BLaER1 (cell line): ENCODE data around the gene CEP63.
"Not testable (repeated sequence)": the region's sequence is repeated elsewhere in the genome, so short reads cannot be mapped to it uniquely, and the experiment has no call there.

Experiments used
- H3K27ac ChIP-seq: shearing (Covaris generic); formaldehyde crosslinking; 2 replicates; pipeline ENCODE4 v1.8.1; 2022
- H3K27me3 ChIP-seq: shearing (Covaris generic); formaldehyde crosslinking; 2 replicates; pipeline ENCODE4 v1.8.1; 2022
- H3K36me3 ChIP-seq: shearing (Covaris generic); formaldehyde crosslinking; 2 replicates; pipeline ENCODE4 v1.8.1; 2022
- H3K4me1 ChIP-seq: shearing (Covaris generic); formaldehyde crosslinking; 2 replicates; pipeline ENCODE4 v1.8.1; 2022
- H3K4me2 ChIP-seq: shearing (Covaris generic); formaldehyde crosslinking; 2 replicates; pipeline ENCODE4 v1.8.1; 2022
- H3K4me3 ChIP-seq: shearing (Covaris generic); formaldehyde crosslinking; 2 replicates; pipeline ENCODE4 v1.8.1; 2022
- H3K9ac ChIP-seq: shearing (Covaris generic); formaldehyde crosslinking; 2 replicates; pipeline ENCODE4 v1.8.1; 2022
- H3K9me3 ChIP-seq: shearing (Covaris generic); formaldehyde crosslinking; 2 replicates; pipeline ENCODE4 v1.8.1; 2022
- H4K20me1 ChIP-seq: shearing (Covaris generic); formaldehyde crosslinking; 2 replicates; pipeline ENCODE4 v1.8.1; 2022
- Cebpa-rat ChIP-seq: shearing (Covaris generic); IDR thresholded peaks from 2 replicates; pipeline ENCODE4 v1.8.1; 2022

The CEP63 gene

DNA sequence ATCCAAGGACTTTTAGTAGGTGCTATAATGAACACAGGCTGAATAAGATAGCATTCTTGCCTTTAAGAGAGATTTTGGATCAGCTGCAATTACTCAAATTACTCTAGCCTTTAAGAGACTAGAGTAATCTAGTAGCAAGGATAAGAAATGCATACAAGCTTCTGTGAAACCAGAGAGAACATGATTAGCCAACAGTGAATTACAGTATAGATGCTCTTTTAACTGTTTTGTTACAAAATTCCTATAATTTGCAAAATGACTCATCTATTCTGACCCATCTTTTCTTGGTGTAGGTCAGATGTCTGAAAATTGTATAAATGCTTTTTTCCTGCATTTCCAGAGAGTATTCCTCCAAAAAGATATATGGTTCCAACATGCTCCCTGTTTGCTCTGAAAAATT lies 66.9 kb downstream of the CEP63 start:
- no peaks in the 10 kb centered on the region for H4K20me1 ChIP-seq

DNA sequence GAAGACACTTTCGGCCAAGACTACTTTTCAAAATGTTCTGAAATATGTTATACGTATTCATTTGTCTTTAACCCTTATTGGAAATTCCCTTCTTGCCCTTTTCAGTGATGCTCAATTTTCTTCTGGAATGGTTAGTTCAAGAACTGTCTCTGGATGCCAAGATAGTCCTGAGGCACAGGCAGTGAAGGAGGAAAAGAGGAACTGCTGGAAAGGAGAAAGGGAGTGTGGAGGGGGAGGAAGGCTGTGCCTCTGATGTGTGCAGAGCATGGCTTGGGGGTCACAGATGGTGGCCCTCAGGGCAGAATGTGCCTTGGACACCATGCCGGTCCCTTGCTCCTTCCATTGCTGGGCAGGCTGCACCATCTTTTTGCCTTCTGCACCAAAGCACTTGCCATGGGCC lies 73.7 kb downstream of the CEP63 start:
- Histone ChIP-seq H3K9ac (no peak overlapping the region), H3K4me2 (no peak overlapping the region), H3K9me3 (no peaks in the 10 kb centered on the region), H3K4me3 (no peak overlapping the region), H4K20me1 (no peaks in the 10 kb centered on the region), H3K4me1 (no peaks in the 10 kb centered on the region), H3K36me3 (peaks cover 54% of the 10 kb centered on the region), H3K27ac (no peak overlapping the region), H3K27me3 (no peaks in the 10 kb centered on the region)
- no peak for TF ChIP-seq Cebpa-rat

More for the DNA sequence above, 66.9 kb downstream of the CEP63 start:
- TF ChIP-seq Cebpa-rat = no peak
- H3K9ac ChIP-seq = no peak overlapping the region
- peaks cover 58% of the 10 kb centered on the region for H3K36me3 ChIP-seq
- no peak overlapping the region for H3K4me2 ChIP-seq
- no peak overlapping the region for H3K4me3 ChIP-seq
- H3K9me3 ChIP-seq = no peaks in the 10 kb centered on the region; the same call in 1 of the 2 replicates
- no peaks in the 10 kb centered on the region for H3K4me1 ChIP-seq
- H3K27me3 ChIP-seq = no peaks in the 10 kb centered on the region
- H3K27ac ChIP-seq = no peak overlapping the region

DNA sequence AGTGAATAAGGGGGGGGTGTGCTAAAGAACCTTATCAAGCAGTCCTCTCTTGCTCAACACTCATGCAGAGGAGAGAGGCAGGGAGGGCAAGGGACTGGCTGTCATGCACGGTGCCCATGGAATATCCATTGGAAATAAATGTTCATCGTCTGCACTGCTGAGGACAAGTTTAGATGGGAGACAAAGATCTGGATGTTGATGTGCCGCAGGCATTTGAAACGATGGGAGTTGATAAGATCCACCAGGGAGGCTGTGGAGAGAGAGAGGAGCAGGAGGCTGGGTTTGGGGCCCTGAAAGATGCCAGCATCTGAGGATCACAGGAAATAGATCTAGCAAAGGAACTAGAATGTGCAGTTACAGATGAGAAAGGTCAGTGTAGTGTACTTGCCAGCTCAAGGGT lies 76.2 kb downstream of the CEP63 start:
- no peak overlapping the region for H3K4me3 ChIP-seq
- no peaks in the 10 kb centered on the region for H4K20me1 ChIP-seq
- H3K36me3 ChIP-seq = peaks cover 49% of the 10 kb centered on the region
- H3K4me2 ChIP-seq = no peak overlapping the region
- H3K27me3 ChIP-seq = no peaks in the 10 kb centered on the region
- H3K27ac ChIP-seq = no peak overlapping the region
- no peak overlapping the region for H3K9ac ChIP-seq
- TF ChIP-seq Cebpa-rat = no peak
- H3K4me1 ChIP-seq = no peaks in the 10 kb centered on the region
- no peaks in the 10 kb centered on the region for H3K9me3 ChIP-seq

DNA sequence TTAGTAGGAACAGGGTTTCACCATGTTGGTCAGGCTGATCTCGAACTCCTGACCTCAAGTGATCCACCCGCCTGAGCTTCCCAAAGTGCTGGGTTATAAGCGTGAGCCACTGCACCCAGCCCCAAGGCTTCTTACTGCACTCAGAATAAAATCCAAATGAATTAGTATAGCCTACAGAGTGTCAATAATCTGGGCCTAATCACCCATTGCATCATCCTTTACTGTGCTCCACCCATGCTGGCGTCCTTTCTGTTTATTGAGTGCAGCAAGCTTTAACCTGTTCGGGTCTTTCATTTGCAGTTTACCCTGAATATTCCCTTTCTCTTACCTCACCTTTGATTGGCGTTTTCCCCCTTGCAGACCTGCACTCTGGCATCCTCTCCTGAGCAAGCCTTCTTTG lies 77.7 kb downstream of the CEP63 start:
- peaks cover 53% of the 10 kb centered on the region for H3K36me3 ChIP-seq
- no peak overlapping the region for H3K4me2 ChIP-seq
- no peaks in the 10 kb centered on the region for H3K27me3 ChIP-seq
- H3K4me1 ChIP-seq = no peaks in the 10 kb centered on the region
- H3K4me3 ChIP-seq = no peak overlapping the region
- no peak for TF ChIP-seq Cebpa-rat
- peaks cover 12% of the 10 kb centered on the region for H3K9me3 ChIP-seq
- no peak overlapping the region for H3K9ac ChIP-seq
- H4K20me1 ChIP-seq = no peaks in the 10 kb centered on the region
- H3K27ac ChIP-seq = no peak overlapping the region

DNA sequence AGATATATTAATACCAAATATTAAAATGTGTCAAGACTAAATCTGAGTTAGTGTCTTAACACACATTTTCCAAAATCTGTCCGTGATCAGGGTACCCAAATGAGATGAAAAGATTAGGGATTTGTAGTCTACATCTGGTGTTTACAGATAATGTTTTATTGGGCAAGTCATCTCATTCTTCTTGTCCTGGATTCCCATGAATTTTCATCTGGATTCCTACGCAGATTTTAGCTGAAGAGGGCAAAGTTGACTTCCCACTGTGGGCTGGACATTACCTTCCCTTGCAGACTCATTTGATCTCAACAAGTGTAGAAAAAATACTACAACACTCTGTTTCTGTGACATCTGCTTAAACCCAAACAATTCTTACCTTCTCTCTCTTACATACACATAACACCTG lies 79.1 kb downstream of the CEP63 start:
- no peak for TF ChIP-seq Cebpa-rat
- Histone ChIP-seq H3K9me3 (peaks cover 26% of the 10 kb centered on the region), H3K36me3 (peaks cover 54% of the 10 kb centered on the region), H3K27me3 (no peaks in the 10 kb centered on the region), H3K27ac (no peak overlapping the region), H3K9ac (no peak overlapping the region), H3K4me3 (no peak overlapping the region), H3K4me2 (no peak overlapping the region), H3K4me1 (no peaks in the 10 kb centered on the region), H4K20me1 (no peaks in the 10 kb centered on the region)

DNA sequence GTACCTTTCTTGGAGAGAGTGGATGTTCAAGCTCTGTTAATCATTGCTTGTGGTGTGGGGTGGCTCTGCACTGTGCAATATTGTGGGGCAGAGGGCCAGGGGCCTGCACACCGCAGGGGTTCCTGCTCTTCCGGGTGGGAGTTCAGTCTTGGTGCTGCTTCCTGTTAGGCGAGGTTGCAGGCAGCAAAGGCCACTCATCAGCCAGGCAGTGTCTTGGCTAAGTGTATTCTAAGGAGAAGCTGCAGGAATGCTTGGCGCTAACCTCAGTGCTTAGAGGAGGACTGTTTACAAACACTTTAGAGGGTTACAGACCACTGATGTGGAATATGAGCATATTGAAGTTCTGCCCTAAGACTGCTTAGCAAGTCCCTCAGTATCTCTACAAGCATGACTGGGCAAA lies 81.7 kb downstream of the CEP63 start:
- Histone ChIP-seq H3K27ac (no peak overlapping the region), H4K20me1 (no peaks in the 10 kb centered on the region)
- TF ChIP-seq Cebpa-rat = no peak

DNA sequence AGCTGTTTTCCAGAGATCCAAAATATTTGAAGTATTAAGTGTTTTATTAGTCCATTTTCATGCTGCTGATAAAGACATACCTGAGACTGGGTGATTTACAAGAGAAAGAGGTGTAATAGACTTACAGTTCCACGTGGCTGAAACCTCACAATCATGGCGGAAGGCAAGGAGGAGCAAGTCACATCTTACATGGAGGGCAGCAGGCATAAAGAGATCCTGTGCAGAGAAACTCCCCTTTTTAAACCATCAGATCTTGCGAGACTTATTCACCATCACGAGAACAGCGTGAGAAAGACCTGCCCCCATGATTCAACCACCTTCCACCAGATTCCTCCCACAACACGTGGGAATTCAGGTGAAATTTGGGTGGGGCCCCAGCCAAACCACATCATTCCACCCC lies 82.9 kb downstream of the CEP63 start:
- Histone ChIP-seq H3K4me1 (no peaks in the 10 kb centered on the region), H3K4me3 (no peak overlapping the region), H3K9me3 (peaks cover 51% of the 10 kb centered on the region), H3K4me2 (no peak overlapping the region), H3K27ac (no peak overlapping the region), H3K9ac (no peak overlapping the region), H4K20me1 (no peaks in the 10 kb centered on the region), H3K36me3 (peaks cover 31% of the 10 kb centered on the region), H3K27me3 (no peaks in the 10 kb centered on the region)
- TF ChIP-seq Cebpa-rat = no peak

More for the DNA sequence above, 81.7 kb downstream of the CEP63 start:
- no peak overlapping the region for H3K4me2 ChIP-seq
- H3K36me3 ChIP-seq = peaks cover 42% of the 10 kb centered on the region
- H3K4me3 ChIP-seq = no peak overlapping the region
- no peaks in the 10 kb centered on the region for H3K27me3 ChIP-seq
- peaks cover 47% of the 10 kb centered on the region for H3K9me3 ChIP-seq
- no peak overlapping the region for H3K9ac ChIP-seq
- H3K4me1 ChIP-seq = no peaks in the 10 kb centered on the region

DNA sequence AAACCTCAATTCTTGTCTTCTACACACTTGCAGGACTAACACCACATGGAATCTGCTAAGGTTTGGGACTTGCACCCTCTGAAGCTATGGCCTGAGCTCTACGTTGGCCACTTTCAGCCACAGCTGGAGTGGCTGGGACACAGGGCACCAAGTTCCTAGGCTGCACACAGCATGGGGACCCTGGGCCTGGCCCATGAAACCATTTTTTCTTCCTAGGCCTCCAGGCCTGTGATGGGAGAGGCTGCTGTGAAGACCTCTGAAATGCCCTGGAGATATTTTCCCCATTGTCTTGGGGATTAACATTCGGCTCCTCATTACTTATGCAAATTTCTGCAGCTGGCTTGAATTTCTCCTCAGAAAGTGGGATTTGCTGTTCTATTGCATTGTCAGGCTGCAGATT lies 84.0 kb downstream of the CEP63 start:
- H4K20me1 ChIP-seq, H3K4me3 ChIP-seq, H3K4me2 ChIP-seq, H3K4me1 ChIP-seq, H3K9ac ChIP-seq, H3K27me3 ChIP-seq, H3K27ac ChIP-seq: not testable (repeated sequence)
- Histone ChIP-seq H3K9me3 (peaks cover 51% of the 10 kb centered on the region), H3K36me3 (peaks cover 25% of the 10 kb centered on the region)

DNA sequence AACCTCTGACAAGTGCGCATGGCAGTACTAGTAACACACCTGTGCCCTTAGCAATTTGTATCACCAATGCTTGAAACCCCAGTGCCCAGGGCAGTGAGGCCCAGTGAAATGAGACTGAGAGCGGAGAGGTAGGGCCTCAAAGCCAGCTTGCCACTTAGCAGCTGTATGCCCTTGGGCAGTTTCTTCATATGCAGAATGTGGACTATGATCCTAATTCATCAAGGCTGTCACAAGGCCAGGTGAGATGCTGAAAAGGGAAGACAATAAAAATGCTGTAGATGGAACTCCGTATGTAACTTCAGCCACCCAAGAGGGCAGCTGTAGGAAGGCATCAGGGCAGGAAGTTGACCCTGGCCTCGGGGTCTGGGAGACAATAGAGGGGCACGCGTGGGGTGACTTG lies 90.6 kb downstream of the CEP63 start:
- no peak for TF ChIP-seq Cebpa-rat
- H3K27me3 ChIP-seq = no peaks in the 10 kb centered on the region
- H4K20me1 ChIP-seq = no peaks in the 10 kb centered on the region
- H3K4me2 ChIP-seq = no peak overlapping the region
- no peaks in the 10 kb centered on the region for H3K4me1 ChIP-seq
- H3K36me3 ChIP-seq = 0 out of 2 replicates have a peak, but pooled peaks cover 5% of the 10 kb centered on the region
- H3K27ac ChIP-seq = no peak overlapping the region
- H3K9ac ChIP-seq = no peak overlapping the region
- no peak overlapping the region for H3K4me3 ChIP-seq
- peaks cover 12% of the 10 kb centered on the region for H3K9me3 ChIP-seq

DNA sequence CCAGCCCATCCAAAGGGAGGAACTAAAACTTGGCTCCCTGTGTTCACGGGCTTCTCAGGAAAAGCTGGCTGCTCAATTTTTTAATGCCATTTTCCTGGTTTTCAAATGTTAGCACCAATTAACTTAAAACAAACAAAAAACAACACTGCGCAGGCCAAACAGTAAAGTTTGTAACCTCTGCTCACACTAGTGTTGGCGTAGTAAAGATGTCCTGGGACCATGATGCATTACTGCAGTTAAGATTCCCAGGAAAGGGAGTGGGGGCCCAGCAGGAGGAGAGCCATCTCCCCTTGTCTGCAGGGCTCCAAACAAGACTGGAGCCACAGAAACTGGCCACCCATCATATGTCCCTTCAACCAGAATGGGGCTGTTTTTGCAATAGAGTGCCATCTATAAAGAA lies 91.0 kb downstream of the CEP63 start:
- H3K4me2 ChIP-seq = no peak overlapping the region
- H3K27ac ChIP-seq = no peak overlapping the region
- no peak for TF ChIP-seq Cebpa-rat
- H3K4me1 ChIP-seq = no peaks in the 10 kb centered on the region
- H3K36me3 ChIP-seq = 0 out of 2 replicates have a peak, but pooled peaks cover 5% of the 10 kb centered on the region
- no peak overlapping the region for H3K4me3 ChIP-seq
- H3K9ac ChIP-seq = no peak overlapping the region
- H3K9me3 ChIP-seq = peaks cover 8% of the 10 kb centered on the region
- H3K27me3 ChIP-seq = no peaks in the 10 kb centered on the region
- no peaks in the 10 kb centered on the region for H4K20me1 ChIP-seq

DNA sequence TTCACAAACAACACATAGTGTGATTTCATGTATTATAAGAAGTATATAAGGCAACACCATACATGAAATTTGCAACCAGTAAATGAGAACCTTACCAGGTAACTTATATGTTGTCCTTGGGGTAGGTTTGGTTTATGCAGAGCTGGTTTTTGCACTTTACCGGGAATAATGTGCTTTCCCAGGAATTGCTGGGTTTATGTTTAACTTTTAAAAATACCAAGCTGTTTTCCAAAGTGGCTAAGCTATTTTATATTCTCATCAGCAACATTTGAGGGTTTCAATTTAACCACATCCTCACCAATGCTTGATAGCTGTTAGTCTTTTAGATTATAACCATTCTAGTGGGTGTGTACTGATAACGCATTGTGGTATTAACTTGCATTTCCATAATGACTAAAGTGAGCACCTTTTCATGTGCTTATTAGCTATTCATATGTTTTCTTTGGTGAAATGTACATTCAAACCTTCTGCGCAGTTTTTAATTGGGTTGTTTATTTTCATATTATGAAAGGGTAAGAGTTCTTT lies 93.3 kb downstream of the CEP63 start:
- no peaks in the 10 kb centered on the region for H4K20me1 ChIP-seq
- H3K4me2 ChIP-seq = no peak overlapping the region
- TF ChIP-seq Cebpa-rat = no peak
- H3K9me3 ChIP-seq = no peaks in the 10 kb centered on the region
- no peak overlapping the region for H3K27ac ChIP-seq
- no peaks in the 10 kb centered on the region for H3K4me1 ChIP-seq
- H3K4me3 ChIP-seq = no peak overlapping the region
- H3K9ac ChIP-seq = no peak overlapping the region
- H3K36me3 ChIP-seq = 0 out of 2 replicates have a peak, but pooled peaks cover 5% of the 10 kb centered on the region
- no peaks in the 10 kb centered on the region for H3K27me3 ChIP-seq
